ENCODE data around the gene NAA40. TPM values are rescaled to one million over a fixed set of nuclear protein-coding genes. Genes with fewer than 3 reads are reported as not detected.

NAA40 gene
- total RNA-seq, 4 donors from 2014 or later = 3.0 to 10.2 (median 6.1) TPM

DNA sequence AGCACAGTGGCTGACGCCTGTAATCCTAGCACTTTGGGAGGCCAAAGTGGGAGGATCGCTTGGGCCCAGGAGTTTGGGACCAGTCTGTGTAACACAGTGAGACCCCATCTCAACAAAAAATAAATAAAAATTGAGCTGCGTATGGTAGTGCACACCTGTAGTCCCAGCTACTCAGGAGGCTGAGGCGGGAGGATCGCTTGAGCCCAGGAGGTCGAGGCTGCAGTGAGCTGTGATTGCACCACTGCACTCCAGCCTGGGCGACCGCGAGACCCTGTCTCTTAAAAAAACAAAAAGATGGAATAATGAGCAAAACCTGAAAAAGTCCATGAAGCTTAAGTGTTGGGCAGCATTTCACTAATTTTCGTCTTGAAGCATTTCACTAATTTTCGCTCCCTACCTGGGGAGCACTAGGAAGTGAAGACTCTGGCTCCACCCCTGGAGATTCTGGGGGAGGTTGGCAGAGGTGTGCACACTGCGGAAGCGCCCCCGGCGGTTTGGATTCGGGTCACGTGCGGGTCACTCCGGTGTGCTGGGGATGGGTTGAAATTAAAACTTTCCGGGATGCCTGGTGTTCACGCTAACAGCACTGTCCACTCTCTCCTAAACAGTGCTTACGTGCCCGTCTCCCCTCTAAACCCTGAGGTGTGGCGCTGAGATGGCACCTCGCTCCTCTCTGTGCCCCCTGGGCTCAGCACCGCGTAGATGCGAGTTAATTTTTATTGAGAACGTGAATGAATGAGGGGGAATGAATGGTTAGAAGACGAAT, 906 bp upstream of the NAA40 start:
- intact Hi-C loops (cut with DNase I; ENCODE audit: low total_unique reads) = no loop called here
- TF ChIP-seq POLR2A (IDR thresholded peaks at IDR 0.05) = no peak
- TF ChIP-seq CTCF (IDR thresholded peaks at IDR 0.05) = no peak
- DNase-seq (ENCODE audit: low spot score in 2 of 2) = no peak
- peak overlapping the region; percentile 8 for H3K4me3 ChIP-seq (ENCODE audit: low read depth, poor library complexity, severe bottlenecking)
- WGBS, 2 donors = 26 to 29% methylated on average over 30 of the region's 30 CpGs

GRCh38 chr11:63939397-63939891, 642 bp downstream of the NAA40 start:
- peak overlapping the region; percentile 44 for H3K4me3 ChIP-seq (ENCODE audit: low read depth, poor library complexity, severe bottlenecking)
- intact Hi-C loops (cut with DNase I; ENCODE audit: low total_unique reads) = no loop called here
- whole genome bisulfite sequencing, 2 donors = 5 to 6% methylated on average over 26 of the region's 26 CpGs
- DNase-seq (ENCODE audit: low spot score in 2 of 2) = no peak
- TF ChIP-seq POLR2A (IDR thresholded peaks at IDR 0.05) = no peak
- TF ChIP-seq CTCF (IDR thresholded peaks at IDR 0.05) = no peak

GRCh38 chr11:63940786-63941185, 2.0 kb downstream of the NAA40 start:
- TF ChIP-seq CTCF (IDR thresholded peaks at IDR 0.05) (no peak), POLR2A (IDR thresholded peaks at IDR 0.05) (no peak)
- no peak overlapping the region for H3K4me3 ChIP-seq (ENCODE audit: low read depth, poor library complexity, severe bottlenecking)
- DNase-seq (ENCODE audit: low spot score in 2 of 2) = no peak
- intact Hi-C loops (cut with DNase I; ENCODE audit: low total_unique reads) = loop anchor here (10.0 kb wide), 1 partner anchor 176 kb away; the partner anchor contains the start of gene ZFTA
- WGBS, 2 donors = 72 to 78% methylated on average over 6 of the region's 6 CpGs

- WGBS, 2 donors = 79 to 84% methylated on average over 4 of the region's 4 CpGs
- TF ChIP-seq CTCF (IDR thresholded peaks at IDR 0.05) (no peak), POLR2A (IDR thresholded peaks at IDR 0.05) (no peak)
- no peak for DNase-seq (ENCODE audit: low spot score in 2 of 2)
- intact Hi-C loops (cut with DNase I; ENCODE audit: low total_unique reads) = loop anchor here (10.0 kb wide), 1 partner anchor 177 kb away; the partner anchor contains the start of gene ZFTA
- H3K4me3 ChIP-seq (ENCODE audit: low read depth, poor library complexity, severe bottlenecking) = no peak overlapping the region
These were observed 3.1 kb downstream of the NAA40 start for GRCh38 chr11:63941901-63942300.

- intact Hi-C loops (cut with DNase I; ENCODE audit: low total_unique reads) = loop anchor here (10.0 kb wide), 1 partner anchor 178 kb away; the partner anchor contains the start of gene ZFTA
- H3K4me3 ChIP-seq (ENCODE audit: low read depth, poor library complexity, severe bottlenecking) = no peak overlapping the region
- TF ChIP-seq CTCF (IDR thresholded peaks at IDR 0.05) (no peak), POLR2A (IDR thresholded peaks at IDR 0.05) (no peak)
- 80 to 83% methylated on average over 3 of the region's 3 CpGs for WGBS, 2 donors
- no peak for DNase-seq (ENCODE audit: low spot score in 2 of 2)
These were observed 4.0 kb downstream of the NAA40 start for GRCh38 chr11:63942803-63943202.
